Lung microvascular endothelial cell (primary cell): ENCODE measurements around the gene RPS15A. TPM values are rescaled to one million over a fixed set of nuclear protein-coding genes. Genes with fewer than 3 reads are reported as not detected.

Experiments used
- DNase-seq, 2 donors: peaks; one replicate each; pipeline versions ENCODE4 v3.0.0 to v3.0.0-alpha.2; 2010; ENCODE audit warnings: low read depth in 2 of 2
- total RNA-seq: library from RNA; depleted of rRNA; stranded (reverse); fragments of >200 nt; gene quantifications from 2 replicates; pipeline ENCODE4 v1.2.1, GENCODE V29; 2014

Gene RPS15A
- 1,544 and 2,163 TPM in 2 replicates for total RNA-seq

DNA sequence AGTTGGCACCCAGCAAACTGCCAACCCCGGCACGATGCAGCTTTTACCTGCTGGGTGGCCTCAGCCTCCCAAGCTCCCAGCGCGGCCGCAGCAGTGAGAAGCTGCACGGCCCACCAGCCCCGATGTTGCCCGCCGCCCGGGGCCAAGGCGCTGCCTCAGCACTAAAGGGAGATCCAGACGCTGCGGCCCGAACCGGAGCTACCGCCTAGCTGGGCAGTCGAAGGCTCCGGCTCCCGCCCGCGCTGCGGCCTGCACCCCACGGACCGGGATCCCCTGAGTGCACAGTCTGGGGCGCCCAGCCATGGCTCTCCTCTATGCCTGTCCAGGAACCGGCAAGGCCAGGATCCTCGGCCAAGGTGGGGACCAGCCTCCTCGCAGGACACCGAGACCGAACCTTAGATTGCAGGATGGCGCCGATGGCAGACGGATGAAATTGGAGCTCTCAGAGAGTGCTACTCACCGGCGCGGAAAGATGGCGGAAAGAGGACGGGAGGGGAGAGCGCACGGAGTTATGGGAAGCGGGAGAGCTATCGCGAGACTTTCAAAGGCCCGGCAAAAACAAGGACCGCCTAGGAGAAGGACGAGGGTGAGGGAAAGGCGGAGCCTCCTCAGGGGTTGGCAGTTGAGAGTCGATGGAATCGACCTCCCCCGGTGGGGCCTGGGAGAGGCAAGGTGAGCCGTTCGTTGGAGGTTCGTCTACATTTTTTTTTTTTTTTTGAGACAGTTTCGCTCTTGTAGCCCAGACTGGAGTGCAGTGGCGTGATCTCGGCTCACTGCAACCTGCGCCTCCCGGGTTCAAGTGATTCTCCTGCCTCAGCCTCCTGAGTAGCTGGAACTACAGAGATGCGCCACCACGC lies at the start of gene RPS15A:
TSS of gene RPS15A (minus strand) at position 485 of the 857 bp plus-strand sequence. CDS start 1,221 bp downstream, outside the sequence.
- peak; percentile 97 to 98 for DNase-seq

DNA sequence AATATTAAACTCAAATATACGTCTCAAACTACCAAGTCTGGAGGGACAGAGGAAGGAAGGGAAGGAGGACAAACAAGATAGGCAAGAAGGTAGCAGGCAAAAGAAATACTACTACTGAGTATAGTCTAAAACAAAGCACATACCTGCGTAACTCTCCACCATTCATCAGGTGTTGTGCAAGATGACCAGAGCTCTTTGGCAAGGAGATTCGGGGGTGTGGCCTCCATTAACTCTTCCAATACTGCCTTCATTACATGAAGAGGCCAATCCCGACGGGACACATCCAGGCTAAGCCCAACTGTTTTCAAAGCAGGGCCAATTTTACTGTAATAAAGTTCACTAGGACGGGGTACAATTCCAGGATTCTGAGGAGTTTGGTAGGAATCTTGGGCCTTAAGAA lies 49.4 kb upstream of the RPS15A start:
- no peak for DNase-seq

DNA sequence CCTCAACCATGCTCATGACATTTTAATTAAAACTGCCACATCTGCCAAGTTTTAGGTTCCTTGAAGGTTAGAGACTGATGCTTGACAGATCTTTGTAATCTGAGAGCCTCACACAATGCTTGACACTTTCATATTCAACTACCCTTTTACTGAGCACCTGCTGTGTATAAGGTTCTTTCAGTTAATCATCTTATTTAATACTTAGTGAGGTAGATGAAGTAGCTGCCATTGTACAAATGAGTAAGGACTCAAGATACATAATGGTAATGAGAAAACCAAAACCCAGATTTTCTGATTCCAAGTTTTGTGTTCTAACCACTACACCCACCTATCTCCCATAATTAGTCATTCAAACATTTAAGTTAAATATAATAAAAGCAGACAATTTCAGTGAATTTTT lies 46.6 kb upstream of the RPS15A start:
- no peak for DNase-seq

- peak in 1 of 2 donors; percentile 5 for DNase-seq
Observed at GRCh38 chr16:18834864-18835263, 44.7 kb upstream of the RPS15A start.

GRCh38 chr16:18833707-18834505 lies 43.8 kb upstream of the RPS15A start:
- no peak for DNase-seq

DNA sequence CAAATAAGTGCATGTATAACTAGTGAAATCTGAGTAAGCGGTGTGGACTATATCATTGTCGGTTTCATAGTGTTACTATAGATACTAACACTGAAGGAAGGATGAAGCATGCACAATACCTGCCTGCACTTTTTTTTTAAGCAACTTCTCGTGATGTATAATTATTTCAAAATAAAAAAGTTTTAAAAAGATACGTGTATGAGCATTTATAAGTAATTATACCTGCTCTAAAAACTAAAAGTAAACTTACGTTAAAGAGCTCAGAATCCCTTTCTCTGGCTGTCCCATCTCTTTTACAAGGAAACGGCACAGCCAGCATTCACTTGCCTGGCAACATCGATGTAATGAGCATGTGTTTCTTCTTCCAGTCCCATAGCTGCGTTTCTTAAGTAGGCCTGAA lies 42.5 kb upstream of the RPS15A start:
- DNase-seq = no peak

GRCh38 chr16:18832006-18832405 lies 41.9 kb upstream of the RPS15A start:
- no peak for DNase-seq

DNA sequence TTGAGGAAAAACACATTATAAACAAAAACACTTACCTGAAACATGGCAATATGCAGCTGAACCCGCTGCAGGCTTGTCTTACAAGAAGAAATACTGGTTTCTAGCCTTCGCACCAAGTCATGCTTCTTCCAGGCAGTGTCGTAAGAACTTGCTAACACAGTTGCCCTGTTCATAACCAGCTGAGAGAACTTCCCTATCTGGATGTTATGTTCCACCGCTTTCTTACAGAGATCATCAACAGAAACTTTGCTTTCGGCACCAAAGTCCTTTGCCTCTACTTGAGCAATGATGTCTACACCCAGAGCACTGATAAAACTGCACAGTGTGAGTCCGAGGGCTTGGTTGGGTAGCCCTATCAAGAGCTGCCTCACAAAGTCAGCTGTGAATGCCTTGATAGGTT lies 39.1 kb upstream of the RPS15A start:
- no peak for DNase-seq

GRCh38 chr16:18827890-18828289 lies 37.8 kb upstream of the RPS15A start:
- DNase-seq = no peak

DNA sequence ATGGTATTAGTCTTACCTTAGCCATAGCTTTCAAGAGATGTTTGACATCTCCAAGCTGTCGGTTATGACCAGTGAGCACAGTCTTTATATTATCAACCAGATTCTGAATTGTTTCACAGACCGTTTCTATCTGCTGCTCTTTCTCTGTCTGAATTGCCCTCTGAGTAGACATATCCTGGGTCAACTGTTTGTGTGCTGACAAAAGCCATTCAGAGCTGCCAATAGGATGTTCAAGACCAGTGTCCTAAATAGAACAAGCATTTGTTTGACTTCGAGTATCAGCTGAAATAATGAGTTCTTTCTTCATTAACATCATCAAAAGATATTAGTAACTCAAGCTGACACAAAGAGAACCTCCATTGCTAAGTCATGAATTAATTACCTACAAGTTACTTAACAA lies 26.2 kb upstream of the RPS15A start:
- no peak for DNase-seq

- no peak for DNase-seq
Observed at GRCh38 chr16:18811925-18812324, 21.8 kb upstream of the RPS15A start.

- DNase-seq = no peak
Observed at GRCh38 chr16:18809165-18809564, 19.0 kb upstream of the RPS15A start.

GRCh38 chr16:18805257-18805773 lies 15.2 kb upstream of the RPS15A start:
- no peak for DNase-seq

DNA sequence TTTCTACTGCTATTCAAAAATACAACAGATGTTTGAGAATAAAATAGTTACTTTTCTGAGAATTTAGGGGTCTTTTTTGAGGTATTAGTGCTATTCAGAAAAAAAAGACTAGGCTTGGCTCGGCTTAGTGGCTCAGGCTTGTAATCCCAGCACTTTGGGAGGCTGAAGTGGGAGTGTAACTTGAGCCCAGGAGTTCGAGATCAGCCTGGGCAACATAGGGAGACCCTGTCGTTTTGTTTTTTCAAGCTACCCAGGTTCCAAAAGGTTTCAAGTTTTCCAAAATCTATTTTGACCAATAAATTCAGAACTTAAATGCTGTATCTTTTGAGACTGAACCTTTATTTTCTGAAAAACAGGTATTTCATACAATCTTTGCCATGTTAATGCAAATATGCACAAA lies 14.4 kb upstream of the RPS15A start:
- no peak for DNase-seq

DNA sequence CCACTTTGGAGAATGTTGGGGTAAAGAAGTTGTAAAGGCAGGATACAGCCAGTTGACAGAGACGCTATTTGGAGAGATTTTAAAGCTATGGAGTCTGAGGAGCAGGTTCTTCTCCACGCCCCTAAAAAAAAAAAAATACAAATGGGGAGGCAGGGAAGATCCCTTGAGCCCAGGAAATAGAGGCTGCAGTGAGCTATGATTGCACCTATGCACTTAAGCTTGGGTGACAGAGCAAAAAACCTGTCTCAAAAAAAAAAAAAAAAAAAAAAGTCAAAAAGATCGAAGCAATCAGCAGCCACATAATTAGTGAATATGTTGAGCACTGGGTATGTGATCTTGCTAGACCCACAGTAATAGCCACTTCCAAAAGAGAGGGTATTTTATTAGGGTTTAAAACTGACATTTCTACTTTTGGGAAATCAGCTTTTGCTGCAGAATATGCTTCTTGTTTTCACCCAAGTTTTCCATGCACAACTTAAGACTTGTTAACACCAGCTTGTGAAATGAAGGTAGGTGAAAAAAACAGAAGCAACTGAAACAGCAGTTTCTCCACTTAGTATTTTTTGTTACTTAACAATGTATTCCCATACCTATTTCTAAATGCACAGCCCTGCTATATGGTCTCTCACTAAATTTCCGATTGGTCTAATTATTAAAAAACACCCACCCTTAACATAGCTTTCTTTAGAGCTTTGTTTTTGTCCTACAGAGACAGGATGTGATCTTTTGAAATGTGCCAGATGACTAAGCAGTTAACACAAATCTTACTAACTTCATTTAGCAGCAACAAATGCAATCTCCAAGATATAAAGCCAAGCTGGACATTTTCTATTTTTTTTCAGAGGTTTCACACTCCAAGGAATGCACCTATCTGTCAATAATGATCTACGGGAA lies 13.7 kb upstream of the RPS15A start:
- peak; percentile 43 to 75 for DNase-seq

- no peak for DNase-seq
Observed at GRCh38 chr16:18802767-18803343, 12.7 kb upstream of the RPS15A start.

DNA sequence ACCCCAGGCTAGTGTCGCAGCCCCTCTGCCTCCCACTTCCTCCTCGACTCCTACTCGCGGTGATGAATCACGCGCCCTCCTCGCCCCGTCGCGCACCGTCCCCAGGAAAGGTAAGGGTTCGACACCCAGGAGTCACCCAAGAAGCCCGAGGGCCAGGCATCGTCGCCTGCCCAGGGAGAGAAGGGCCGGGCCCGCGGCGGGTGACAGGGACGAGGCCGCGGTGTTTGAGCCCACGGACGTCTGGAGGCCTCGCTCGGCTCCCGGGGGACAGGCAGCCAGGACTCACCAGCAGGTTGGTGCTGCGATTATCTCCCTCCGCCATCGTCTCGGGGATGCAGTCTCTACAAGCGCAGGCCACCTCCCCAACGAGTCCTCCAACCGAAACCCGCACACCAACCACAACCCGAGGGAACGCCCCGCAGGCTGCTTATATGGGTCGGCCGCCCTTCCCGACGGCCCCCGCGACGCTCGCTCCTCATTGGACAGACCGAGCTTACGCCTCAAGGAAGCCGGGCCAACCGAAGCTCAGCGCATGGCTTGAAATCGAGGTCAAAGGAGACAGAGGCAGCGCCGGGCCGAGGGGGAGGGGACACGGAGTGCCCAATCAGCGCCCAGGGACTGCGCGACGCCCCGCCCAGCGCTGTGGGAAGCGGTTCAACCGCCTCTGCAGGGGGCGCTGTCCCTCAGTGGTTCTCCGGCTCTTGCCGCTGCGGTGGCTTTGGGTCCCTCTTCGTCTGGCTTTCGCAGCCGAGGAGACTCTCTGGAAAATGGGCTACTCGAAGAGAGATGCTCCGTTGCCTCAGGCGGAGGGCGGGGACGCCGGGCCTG lies 11.2 kb upstream of the RPS15A start, which contains the start of gene ARL6IP1:
TSS of gene ARL6IP1 (minus strand) at position 405 of the 828 bp plus-strand sequence. CDS start at position 322, 83 bp downstream.
- DNase-seq = peak; percentile 100

DNA sequence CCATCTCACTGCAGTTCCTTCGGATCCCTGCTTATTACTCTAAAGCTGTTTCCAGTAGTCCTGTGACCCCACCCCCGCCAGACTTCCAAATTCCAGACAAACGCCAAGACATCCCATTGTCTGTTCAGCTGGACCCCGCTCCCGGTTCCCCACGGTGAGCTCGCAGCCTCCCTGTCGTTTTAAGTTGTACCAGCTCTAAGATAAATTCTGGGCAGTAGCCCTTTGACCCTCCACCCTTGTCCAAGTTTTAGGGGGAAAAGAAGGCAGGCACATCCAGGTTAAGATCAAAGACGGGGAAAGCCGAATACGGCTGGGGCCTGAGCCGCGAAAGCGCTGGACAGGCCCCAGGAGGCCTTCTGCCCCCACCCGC lies 10.6 kb upstream of the RPS15A start:
- DNase-seq = peak in 1 of 2 donors; percentile 43

DNA sequence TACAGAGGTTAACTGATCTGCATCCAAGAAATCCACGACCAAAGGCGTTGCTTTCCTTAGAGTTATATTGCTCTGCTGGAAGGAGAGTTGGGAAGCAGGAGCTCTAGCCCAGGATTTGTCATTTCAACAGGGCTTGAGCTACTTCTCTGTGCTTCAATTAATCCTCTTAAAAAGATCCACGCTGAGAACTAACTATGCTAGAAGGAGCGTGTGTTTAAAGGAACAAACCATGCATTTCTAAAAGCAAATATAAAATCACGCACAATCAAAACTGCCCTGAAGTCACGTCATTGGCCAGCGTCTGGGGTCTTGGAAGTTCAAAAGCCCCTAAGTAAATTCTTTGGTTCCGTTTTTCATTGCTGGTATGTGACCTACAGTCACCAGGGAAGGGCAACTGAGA lies 10.2 kb upstream of the RPS15A start:
- DNase-seq = peak in 1 of 2 donors; percentile 10

DNA sequence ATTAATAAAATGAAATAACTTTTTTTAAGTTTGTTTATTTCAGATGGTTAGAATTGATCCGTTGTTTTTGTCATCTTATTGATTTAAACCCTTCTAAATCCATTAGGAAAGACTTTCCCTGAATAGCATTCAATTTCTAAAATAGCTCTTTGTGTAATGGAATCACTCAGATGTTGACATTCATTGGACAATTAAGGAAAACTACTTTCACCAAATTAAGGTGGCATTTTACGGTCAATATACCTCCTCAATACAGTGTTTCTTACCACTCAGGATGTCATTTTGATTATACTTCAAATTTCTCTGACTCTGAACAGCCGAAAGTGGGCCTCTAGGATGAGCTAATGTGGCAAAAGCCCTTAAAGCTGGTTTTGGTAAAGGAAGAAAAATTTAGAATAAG lies 9.4 kb upstream of the RPS15A start:
- no peak for DNase-seq
